HCT116 (cell line): ENCODE results near the gene AKAP8.

Source experiments
- CTCF ChIP-seq, 3 experiments: fragments of 200-600 bp in 1 of 3; sonication (generic) in 1 of 3; IDR thresholded peaks in 2 of 3; conservative IDR thresholded peaks in 1 of 3; 2 replicates each; pipeline ENCODE4 v1.5.1; 2012 to 2017; ENCODE audit warnings: low read depth in 2 of 3, low read length in 2 of 3, antibody characterized with exemption in 1 of 3, borderline replicate concordance in 1 of 3, control low read depth in 1 of 3, mild to moderate bottlenecking in 1 of 3, mixed read lengths in 1 of 3, mixed run types in 1 of 3, moderate library complexity in 1 of 3; ENCODE audit not compliant: insufficient read depth in 1 of 3
- EGR1 ChIP-seq: IDR thresholded peaks from 2 replicates; pipeline ENCODE4 v1.6.1; 2012; ENCODE audit warnings: low read depth
- EZH2 ChIP-seq: fragments of 200-600 bp; sonication (generic); IDR thresholded peaks from 2 replicates; pipeline ENCODE4 v1.6.1; 2017; ENCODE audit warnings: antibody characterized with exemption, mixed run types
- MAX ChIP-seq: IDR thresholded peaks from 2 replicates; pipeline ENCODE4 v1.6.1; 2012
- POLR2A ChIP-seq: IDR thresholded peaks from 2 replicates; pipeline ENCODE4 v1.7.0; 2011; ENCODE audit warnings: borderline replicate concordance; ENCODE audit not compliant: insufficient read depth, insufficient read length; ENCODE audit errors: extremely low read depth
- REST ChIP-seq: IDR thresholded peaks from 2 replicates; pipeline ENCODE4 v1.6.1; 2012; ENCODE audit warnings: low read depth
- SIN3A ChIP-seq: IDR thresholded peaks from 2 replicates; pipeline ENCODE4 v1.6.1; 2012; ENCODE audit warnings: low read depth
- SRF ChIP-seq: IDR thresholded peaks from 2 replicates; pipeline ENCODE4 v1.6.1; 2012; ENCODE audit warnings: low read depth
- TCF7L2 ChIP-seq: IDR thresholded peaks from 2 replicates; pipeline ENCODE4 v1.7.0; 2011; ENCODE audit warnings: borderline replicate concordance, inconsistent platforms; ENCODE audit not compliant: insufficient read depth, insufficient read length; ENCODE audit errors: extremely low read depth
- YY1 ChIP-seq: IDR thresholded peaks from 2 replicates; pipeline ENCODE4 v1.6.1; 2011; ENCODE audit warnings: low read length, low read depth, moderate library complexity, mild to moderate bottlenecking; ENCODE audit not compliant: insufficient replicate concordance; ENCODE audit errors: extremely low read depth
- ZBTB33 ChIP-seq: IDR thresholded peaks from 2 replicates; pipeline ENCODE4 v1.6.1; 2011; ENCODE audit warnings: mild to moderate bottlenecking, low read length, moderate library complexity; ENCODE audit not compliant: insufficient replicate concordance; ENCODE audit errors: extremely low read depth

GRCh38 chr19:15423130-15423529, 43.5 kb upstream of the AKAP8 start:
- TF ChIP-seq CTCF (IDR thresholded peaks at IDR 0.05 in 2 of 3, conservative IDR thresholded peaks at IDR 0.05 in 1 of 3; ENCODE audit: borderline replicate concordance in 1 of 3, insufficient read depth in 1 of 3, low read depth in 2 of 3, low read length in 2 of 3): no peak
- TF ChIP-seq EGR1: no peak
- TF ChIP-seq EZH2: no peak
- no peak for TF ChIP-seq REST
- no peak for TF ChIP-seq YY1
- TF ChIP-seq TCF7L2: no peak
- no peak for TF ChIP-seq SIN3A
- no peak for TF ChIP-seq SRF
- no peak for TF ChIP-seq MAX
- no peak for TF ChIP-seq POLR2A
- TF ChIP-seq ZBTB33: no peak
